Measurements from ENCODE around the gene NPIPA3. TPM values are rescaled to one million over a fixed set of nuclear protein-coding genes. Genes with fewer than 3 reads are reported as not detected.

The NPIPA3 gene
- total RNA-seq, 2 experiments from 2014 or later, result 1.2 to 2.5 TPM

Other genes with a start within 250 kb of the NPIPA3 start
- gene PARN, start 73.2 kb upstream of the NPIPA3 start, total RNA-seq, result 10 to 100 TPM; 46.4 to 64.1 TPM
- 10 to 100 TPM; 54.8 to 57.5 TPM for gene BFAR, start 70.5 kb upstream of the NPIPA3 start, total RNA-seq
- not detected for gene PLA2G10, start 9.1 kb upstream of the NPIPA3 start, total RNA-seq
- 1 to 10 TPM; 1.8 to 2.1 TPM for gene NPIPA2, start 39.1 kb downstream of the NPIPA3 start, total RNA-seq
- gene NOMO1, start 130.3 kb downstream of the NPIPA3 start, total RNA-seq, result 10 to 100 TPM; 38.4 to 55.7 TPM
- 10 to 100 TPM; 90.4 to 99.1 TPM for gene NPIPA1, start 234.0 kb downstream of the NPIPA3 start, total RNA-seq

Data from activated CD4-positive, alpha-beta T cell treated with anti-CD3 and anti-CD28 coated beads for 36 hours (primary cell).